ENCODE data around the gene FBP1. TPM values are rescaled to one million over a fixed set of nuclear protein-coding genes. Genes with fewer than 3 reads are reported as not detected.
"Not testable (repeated sequence)": the region's sequence is repeated elsewhere in the genome, so short reads cannot be mapped to it uniquely, and the experiment has no call there.

The FBP1 gene
- total and polyA plus RNA-seq, 7 donors, result 0.24 to 1.4 (median 0.83) TPM

DNA sequence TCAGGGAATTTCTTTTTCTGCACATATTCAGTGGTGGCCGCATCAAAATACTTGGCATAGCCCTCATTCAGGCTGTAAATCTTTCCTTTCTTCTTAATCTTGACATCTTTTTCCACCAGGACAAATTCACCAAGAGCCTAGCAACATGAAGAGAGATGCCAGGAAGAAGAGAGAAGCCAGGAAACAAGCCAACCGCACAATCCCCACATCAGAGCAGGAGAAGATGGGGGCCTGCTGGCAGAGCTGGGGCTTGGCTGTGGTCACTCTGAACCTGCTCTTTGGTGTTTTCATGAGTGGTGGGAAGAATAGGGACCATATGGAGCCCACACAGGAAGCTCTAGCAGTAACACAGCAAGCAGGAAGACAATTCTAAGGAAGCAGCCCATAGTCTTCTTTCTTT lies 72.0 kb downstream of the FBP1 start:
- Histone ChIP-seq H3K9me3 (no peaks in the 10 kb centered on the region), H3K27ac (no peak overlapping the region), H3K36me3 (ENCODE audit: insufficient read depth in 1 of 2, low read depth in 1 of 2) (peaks cover 3 to 30% of the 10 kb centered on the region in 2 donors), H3K4me1 (peaks cover 4% of the 10 kb centered on the region), H3K27me3 (ENCODE audit: insufficient read depth in 3 of 3, low read length in 2 of 3) (no peaks in the 10 kb centered on the region), H3K4me3 (no peak overlapping the region)
- intact Hi-C loops (cut with DNase I), result no loop called here
- no peak for TF ChIP-seq CTCF (IDR thresholded peaks at IDR 0.05)
- DNase-seq (no peak), ATAC-seq (no peak)
- WGBS, 3 donors, result 66 to 89% (median 79%) methylated on average over 2 of the region's 2 CpGs

DNA sequence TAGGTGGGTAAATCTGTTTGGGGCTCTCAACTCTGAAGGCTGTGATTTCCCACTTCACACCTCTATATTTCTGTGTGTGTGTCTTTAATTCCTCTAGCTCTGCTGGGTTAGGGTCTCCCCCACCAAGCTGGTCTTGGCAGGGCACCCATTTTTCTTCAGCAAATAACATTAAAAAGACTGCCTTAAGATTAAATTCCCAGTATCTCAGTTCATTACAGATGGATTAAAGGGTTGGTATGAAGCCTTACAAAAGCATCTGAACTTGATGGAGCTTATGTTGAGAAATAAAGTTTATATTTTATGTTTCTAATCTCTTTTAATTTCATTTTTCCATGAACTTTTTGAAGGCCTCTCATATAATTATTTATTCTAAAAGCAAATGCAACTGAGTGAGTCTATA lies 72.8 kb downstream of the FBP1 start:
- H3K9me3 ChIP-seq, result no peaks in the 10 kb centered on the region
- H3K4me3 ChIP-seq, result no peak overlapping the region
- intact Hi-C loops (cut with DNase I), result no loop called here
- H3K4me1 ChIP-seq, result peaks cover 4% of the 10 kb centered on the region
- DNase-seq (no peak), ATAC-seq (no peak)
- no peak overlapping the region for H3K27ac ChIP-seq
- H3K36me3 ChIP-seq (ENCODE audit: insufficient read depth in 1 of 2, low read depth in 1 of 2), result peaks cover 3 to 30% of the 10 kb centered on the region in 2 donors
- TF ChIP-seq CTCF (IDR thresholded peaks at IDR 0.05), result no peak
- H3K27me3 ChIP-seq (ENCODE audit: insufficient read depth in 3 of 3, low read length in 2 of 3), result no peaks in the 10 kb centered on the region

- DNase-seq; H3K27ac ChIP-seq; H3K27me3 ChIP-seq (ENCODE audit: insufficient read depth in 3 of 3, low read length in 2 of 3); H3K9me3 ChIP-seq; intact Hi-C loops (cut with DNase I); H3K4me1 ChIP-seq; H3K4me3 ChIP-seq; ATAC-seq: not testable (repeated sequence)
- 56 to 72% (median 63%) methylated on average over 3 of the region's 3 CpGs for WGBS, 3 donors
- peaks cover 0 to 21% of the 10 kb centered on the region in 2 donors for H3K36me3 ChIP-seq (ENCODE audit: insufficient read depth in 1 of 2, low read depth in 1 of 2)
Measured at GRCh38 chr9:94564279-94564678, 75.0 kb downstream of the FBP1 start.

DNA sequence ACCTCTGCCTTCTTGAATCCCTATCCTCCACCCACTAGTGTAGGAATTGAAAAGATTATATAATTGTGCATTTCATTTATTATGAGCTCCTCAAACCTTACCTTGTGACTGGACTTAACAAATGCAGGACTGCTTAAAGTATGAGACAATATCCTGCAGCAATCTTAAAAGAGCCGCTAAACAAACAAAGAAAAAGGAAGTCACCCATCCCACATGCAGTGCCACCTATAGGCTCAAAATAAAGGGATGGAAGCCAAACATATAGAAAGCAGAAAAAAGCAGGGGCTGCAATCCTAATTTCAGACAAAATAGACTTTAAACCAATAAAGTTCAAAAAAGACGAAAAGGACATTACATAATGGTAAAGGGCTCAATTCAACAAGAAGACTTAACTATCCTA lies 75.8 kb downstream of the FBP1 start:
- TF ChIP-seq CTCF (IDR thresholded peaks at IDR 0.05), result no peak
- intact Hi-C loops (cut with DNase I), result no loop called here
- no peaks in the 10 kb centered on the region for H3K27me3 ChIP-seq (ENCODE audit: insufficient read depth in 3 of 3, low read length in 2 of 3)
- H3K27ac ChIP-seq, result no peak overlapping the region
- peaks cover under 1% of the 10 kb centered on the region for H3K4me1 ChIP-seq
- no peaks in the 10 kb centered on the region for H3K9me3 ChIP-seq
- 80 to 89% (median 81%) methylated on average over 2 of the region's 2 CpGs for WGBS, 3 donors
- H3K36me3 ChIP-seq (ENCODE audit: insufficient read depth in 1 of 2, low read depth in 1 of 2), result peaks cover 0 to 28% of the 10 kb centered on the region in 2 donors
- ATAC-seq (no peak), DNase-seq (no peak)
- H3K4me3 ChIP-seq, result no peak overlapping the region

DNA sequence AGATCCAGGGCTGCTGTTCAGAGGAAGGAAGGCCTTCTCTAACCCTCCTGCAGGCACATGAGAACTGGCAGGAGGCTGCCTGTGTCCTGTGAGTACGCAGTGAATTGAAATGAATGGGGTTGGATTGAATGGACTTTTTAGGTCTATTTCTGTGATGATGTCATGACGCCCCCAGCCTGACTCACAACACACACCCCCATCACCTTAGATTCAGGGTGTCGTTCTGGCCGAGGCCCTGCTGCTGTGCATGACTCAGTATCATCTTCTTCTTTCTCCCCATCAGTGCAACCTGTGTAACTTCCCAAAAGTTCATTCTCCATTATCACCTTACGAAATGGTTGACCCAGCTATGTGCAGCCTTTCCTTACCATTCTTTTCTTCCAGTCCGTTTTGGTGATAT lies 79.1 kb downstream of the FBP1 start:
- H3K27ac ChIP-seq, result no peak overlapping the region
- DNase-seq (no peak), ATAC-seq (no peak)
- peaks cover 0 to 17% of the 10 kb centered on the region in 2 donors for H3K36me3 ChIP-seq (ENCODE audit: insufficient read depth in 1 of 2, low read depth in 1 of 2)
- no peak overlapping the region for H3K4me3 ChIP-seq
- no peaks in the 10 kb centered on the region for H3K4me1 ChIP-seq
- no peak for TF ChIP-seq CTCF (IDR thresholded peaks at IDR 0.05)
- H3K9me3 ChIP-seq, result no peaks in the 10 kb centered on the region
- H3K27me3 ChIP-seq (ENCODE audit: insufficient read depth in 3 of 3, low read length in 2 of 3), result no peaks in the 10 kb centered on the region
- intact Hi-C loops (cut with DNase I), result no loop called here
- 92 to 96% (median 94%) methylated on average over 6 of the region's 6 CpGs for WGBS, 3 donors

Measured in psoas muscle (tissue), 8 donors.